ENCODE results near the gene MAPK1. TPM values are rescaled to one million over a fixed set of nuclear protein-coding genes. Genes with fewer than 3 reads are reported as not detected.

The MAPK1 gene
- total RNA-seq, 1 donor from 2014 or later, result 156 TPM

GRCh38 chr22:21766691-21767462 lies 100.6 kb downstream of the MAPK1 start:
- Mint-ChIP-seq H3K36me3 (ENCODE audit: low read depth) (peaks cover 49% of the 10 kb centered on the region), H3K4me3 (ENCODE audit: unreplicated experiment) (no peak overlapping the region), H3K4me1 (ENCODE audit: low read depth) (peaks cover 4% of the 10 kb centered on the region), H3K27ac (ENCODE audit: unreplicated experiment) (no peak overlapping the region), H3K9me3 (ENCODE audit: low read depth) (no peaks in the 10 kb centered on the region), H3K27me3 (ENCODE audit: low read depth) (no peaks in the 10 kb centered on the region)
- DNase-seq (ENCODE audit: low spot score), result no peak
- no peak for TF ChIP-seq CTCF (IDR thresholded peaks at IDR 0.05)

- Mint-ChIP-seq H3K27me3 (ENCODE audit: low read depth) (no peaks in the 10 kb centered on the region), H3K27ac (ENCODE audit: unreplicated experiment) (no peak overlapping the region), H3K9me3 (ENCODE audit: low read depth) (no peaks in the 10 kb centered on the region), H3K4me3 (ENCODE audit: unreplicated experiment) (no peak overlapping the region), H3K4me1 (ENCODE audit: low read depth) (peaks cover 4% of the 10 kb centered on the region), H3K36me3 (ENCODE audit: low read depth) (peaks cover 45% of the 10 kb centered on the region)
- no peak for TF ChIP-seq CTCF (IDR thresholded peaks at IDR 0.05)
- no peak for DNase-seq (ENCODE audit: low spot score)
These were observed 101.4 kb downstream of the MAPK1 start for GRCh38 chr22:21765909-21766529.

- Mint-ChIP-seq H3K4me3 (ENCODE audit: unreplicated experiment) (no peak overlapping the region), H3K27ac (ENCODE audit: unreplicated experiment) (no peak overlapping the region), H3K36me3 (ENCODE audit: low read depth) (peaks cover 42% of the 10 kb centered on the region)
These were observed 103.2 kb downstream of the MAPK1 start for GRCh38 chr22:21764038-21764804.

GRCh38 chr22:21762712-21763581 lies 104.5 kb downstream of the MAPK1 start:
- Mint-ChIP-seq H3K9me3 (ENCODE audit: low read depth) (no peaks in the 10 kb centered on the region), H3K27ac (ENCODE audit: unreplicated experiment) (peak overlapping the region; percentile 70), H3K4me3 (ENCODE audit: unreplicated experiment) (no peak overlapping the region), H3K27me3 (ENCODE audit: low read depth) (no peaks in the 10 kb centered on the region), H3K36me3 (ENCODE audit: low read depth) (peaks cover 40% of the 10 kb centered on the region), H3K4me1 (ENCODE audit: low read depth) (peaks cover 12% of the 10 kb centered on the region)
- peak; percentile 2 for DNase-seq (ENCODE audit: low spot score)
- no peak for TF ChIP-seq CTCF (IDR thresholded peaks at IDR 0.05)

More at GRCh38 chr22:21764038-21764804, 103.2 kb downstream of the MAPK1 start:
- no peak for DNase-seq (ENCODE audit: low spot score)
- Mint-ChIP-seq H3K4me1 (ENCODE audit: low read depth) (peaks cover 7% of the 10 kb centered on the region), H3K27me3 (ENCODE audit: low read depth) (no peaks in the 10 kb centered on the region), H3K9me3 (ENCODE audit: low read depth) (no peaks in the 10 kb centered on the region)
- TF ChIP-seq CTCF (IDR thresholded peaks at IDR 0.05), result no peak
